Epithelial cell of proximal tubule (primary cell): ENCODE results near the gene PSMA4. TPM values are rescaled to one million over a fixed set of nuclear protein-coding genes. Genes with fewer than 3 reads are reported as not detected.
"Not testable (repeated sequence)": the region's sequence is repeated elsewhere in the genome, so short reads cannot be mapped to it uniquely, and the experiment has no call there.

ENCODE experiments used
- DNase-seq: peaks from one replicate; pipeline ENCODE4 v3.0.0-alpha.2; 2011; ENCODE audit warnings: low read depth
- H3K4me3 ChIP-seq: 2 replicates; pipeline ENCODE4 v1.5.1; 2011; ENCODE audit warnings: low read depth, mild to moderate bottlenecking, low read length
- CTCF ChIP-seq: conservative IDR thresholded peaks from 2 replicates; pipeline ENCODE4 v1.5.1; 2012; ENCODE audit warnings: low read depth, mild to moderate bottlenecking, low read length
- total RNA-seq: library from RNA; depleted of rRNA; stranded (reverse); fragments of >200 nt; gene quantifications from 2 replicates; pipeline ENCODE4 v1.2.3, GENCODE V29; 2015

Gene PSMA4
- total RNA-seq, 1 donor from 2014 or later, result 223 TPM

GRCh38 chr15:78508272-78508671 is 32.0 kb upstream of the PSMA4 start:
- no peak for DNase-seq
- H3K4me3 ChIP-seq, result peak overlapping the region; percentile 87
- no peak for TF ChIP-seq CTCF

GRCh38 chr15:78509726-78510312 is 30.4 kb upstream of the PSMA4 start:
- no peak for DNase-seq

GRCh38 chr15:78520035-78520434 is 20.2 kb upstream of the PSMA4 start:
- DNase-seq, H3K4me3 ChIP-seq: not testable (repeated sequence)

More at GRCh38 chr15:78509726-78510312, 30.4 kb upstream of the PSMA4 start:
- no peak overlapping the region for H3K4me3 ChIP-seq
- TF ChIP-seq CTCF, result no peak

GRCh38 chr15:78524230-78524629 is 16.0 kb upstream of the PSMA4 start:
- TF ChIP-seq CTCF, result no peak
- H3K4me3 ChIP-seq, result no peak overlapping the region
- DNase-seq, result no peak

- TF ChIP-seq CTCF, result no peak
- DNase-seq, result no peak
- H3K4me3 ChIP-seq, result no peak overlapping the region
These were observed 12.9 kb upstream of the PSMA4 start for GRCh38 chr15:78527325-78527724.

GRCh38 chr15:78533331-78533730 is 6.9 kb upstream of the PSMA4 start:
- TF ChIP-seq CTCF, result no peak
- H3K4me3 ChIP-seq, result no peak overlapping the region
- DNase-seq, result no peak

GRCh38 chr15:78536134-78536533 is 4.1 kb upstream of the PSMA4 start:
- no peak overlapping the region for H3K4me3 ChIP-seq
- no peak for TF ChIP-seq CTCF
- no peak for DNase-seq
